ELF-1 (cell line): ENCODE data around the gene PTH2R.
"Not testable (repeated sequence)": the region's sequence is repeated elsewhere in the genome, so short reads cannot be mapped to it uniquely, and the experiment has no call there.

ENCODE experiments used
- DNase-seq: peaks from one replicate; pipeline ENCODE4 v3.0.0-alpha.2; 2016; ENCODE audit warnings: low read depth, low spot score

PTH2R gene

GRCh38 chr2:208485390-208485789 lies 78.8 kb downstream of the PTH2R start:
- DNase-seq, result no peak

- no peak for DNase-seq
Measured at GRCh38 chr2:208488686-208489564, 82.3 kb downstream of the PTH2R start.

- no peak for DNase-seq
Measured at GRCh38 chr2:208489687-208490086, 83.1 kb downstream of the PTH2R start.

- DNase-seq, result no peak
Measured at GRCh38 chr2:208490492-208490891, 83.9 kb downstream of the PTH2R start.

- no peak for DNase-seq
Measured at GRCh38 chr2:208491641-208492040, 85.0 kb downstream of the PTH2R start.

- no peak for DNase-seq
Measured at GRCh38 chr2:208492069-208492468, 85.5 kb downstream of the PTH2R start.

GRCh38 chr2:208493186-208493585 lies 86.6 kb downstream of the PTH2R start:
- DNase-seq, result no peak

DNA sequence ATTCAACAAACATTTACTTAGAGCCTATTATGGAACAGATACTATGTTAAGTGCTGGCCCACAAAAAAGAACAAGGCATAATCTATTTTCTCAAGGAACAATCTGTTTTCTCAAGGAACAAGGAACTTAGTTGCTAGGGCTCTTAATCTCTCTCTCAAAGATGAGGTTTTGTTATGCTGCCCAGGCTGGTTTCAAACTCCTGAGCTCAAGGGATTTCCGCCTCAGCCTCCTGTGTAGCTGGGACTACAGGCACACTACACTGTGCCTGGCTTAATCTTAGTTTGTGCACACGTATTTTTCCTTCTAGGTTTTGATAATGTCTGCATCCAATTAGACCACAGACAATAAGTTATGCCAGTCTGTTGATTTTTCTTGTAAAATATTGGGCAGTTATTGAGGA lies 89.5 kb downstream of the PTH2R start:
- no peak for DNase-seq

DNA sequence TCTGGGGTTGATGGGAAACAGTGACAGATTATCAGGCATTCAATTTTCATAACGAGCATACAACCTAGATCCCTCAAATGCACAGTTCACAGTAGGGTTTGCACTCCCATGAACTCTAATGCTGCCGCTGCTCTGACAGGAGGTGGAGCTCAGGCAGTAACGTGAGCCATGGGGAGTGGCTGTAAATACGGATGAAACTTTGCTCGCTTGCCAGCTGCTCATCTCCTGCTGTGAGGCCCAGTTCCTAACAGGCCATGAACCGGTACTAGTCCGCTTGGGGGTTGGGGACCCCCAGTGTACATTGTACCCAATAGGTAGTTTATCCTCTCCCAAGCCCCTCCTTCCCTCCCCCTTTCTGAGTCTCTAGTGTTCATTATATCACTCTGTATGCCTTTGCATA lies 94.6 kb downstream of the PTH2R start:
- DNase-seq, result peak; percentile 41

GRCh38 chr2:208502288-208502687 lies 95.7 kb downstream of the PTH2R start:
- DNase-seq, result no peak

GRCh38 chr2:208505365-208505764 lies 98.8 kb downstream of the PTH2R start:
- DNase-seq, result not testable (repeated sequence)

- DNase-seq, result no peak
Measured at GRCh38 chr2:208509586-208509985, 103.0 kb downstream of the PTH2R start.

DNA sequence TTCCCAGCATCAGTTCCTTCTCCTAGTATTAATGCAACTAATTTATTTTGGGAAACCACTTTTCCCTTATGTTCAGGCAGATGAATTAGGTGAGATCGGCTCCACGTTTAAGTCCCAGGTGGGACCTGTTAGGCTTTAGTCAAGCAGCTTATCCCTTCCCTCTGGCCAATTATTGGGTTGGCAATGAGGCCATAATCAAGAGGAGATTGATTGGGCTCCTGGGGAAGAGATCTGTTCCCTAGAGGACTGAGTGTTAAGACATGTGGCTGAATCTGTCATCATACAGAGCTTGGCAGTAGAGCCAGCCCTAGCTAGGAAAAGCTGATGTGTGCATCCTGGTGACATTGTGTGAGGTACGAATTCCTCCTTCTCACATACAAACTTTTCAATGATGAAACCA lies 104.4 kb downstream of the PTH2R start:
- no peak for DNase-seq

- DNase-seq, result no peak
Measured at GRCh38 chr2:208511573-208511972, 105.0 kb downstream of the PTH2R start.

DNA sequence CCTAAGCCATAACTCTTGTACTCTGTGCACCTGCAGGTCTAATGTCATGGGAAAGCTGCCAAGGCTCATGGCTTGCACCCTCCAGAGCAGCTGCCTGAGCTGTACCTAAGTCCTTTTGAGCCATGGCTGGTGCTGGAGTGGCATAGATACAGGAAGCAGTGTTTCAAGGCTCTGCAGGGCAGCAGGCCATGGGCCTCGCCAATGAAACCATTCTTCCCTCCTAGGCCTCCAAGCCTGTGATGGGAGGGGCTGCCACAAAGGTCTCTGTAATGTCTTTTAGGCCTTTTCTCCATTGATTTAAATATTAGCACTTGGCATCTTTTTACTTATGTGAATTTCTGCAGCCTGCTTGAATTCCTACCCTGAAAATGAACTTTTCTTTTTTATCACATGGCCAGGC lies 108.5 kb downstream of the PTH2R start:
- no peak for DNase-seq

DNA sequence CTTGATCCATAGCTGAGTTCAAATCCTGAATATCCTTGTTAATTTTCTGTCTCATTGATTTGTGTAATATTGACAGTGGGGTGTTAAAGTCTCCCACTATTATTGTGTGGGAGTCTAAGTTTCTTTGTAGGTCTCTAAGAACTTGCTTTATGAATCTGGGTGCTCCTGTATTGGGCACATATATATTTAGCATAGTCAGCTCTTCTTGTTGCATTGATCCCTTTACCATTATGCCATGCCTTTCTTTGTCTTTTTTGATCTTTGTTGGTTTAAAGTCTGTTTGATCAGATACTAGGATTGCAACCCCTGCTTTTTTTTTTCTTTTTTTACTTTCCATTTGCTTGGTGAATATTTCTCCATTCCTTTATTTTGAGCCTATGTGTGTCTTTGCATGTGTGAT lies 116.5 kb downstream of the PTH2R start:
- not testable (repeated sequence) for DNase-seq

GRCh38 chr2:208525165-208525564 lies 118.6 kb downstream of the PTH2R start:
- peak; percentile 16 for DNase-seq

- DNase-seq, result no peak
Measured at GRCh38 chr2:208529796-208530195, 123.2 kb downstream of the PTH2R start.

DNA sequence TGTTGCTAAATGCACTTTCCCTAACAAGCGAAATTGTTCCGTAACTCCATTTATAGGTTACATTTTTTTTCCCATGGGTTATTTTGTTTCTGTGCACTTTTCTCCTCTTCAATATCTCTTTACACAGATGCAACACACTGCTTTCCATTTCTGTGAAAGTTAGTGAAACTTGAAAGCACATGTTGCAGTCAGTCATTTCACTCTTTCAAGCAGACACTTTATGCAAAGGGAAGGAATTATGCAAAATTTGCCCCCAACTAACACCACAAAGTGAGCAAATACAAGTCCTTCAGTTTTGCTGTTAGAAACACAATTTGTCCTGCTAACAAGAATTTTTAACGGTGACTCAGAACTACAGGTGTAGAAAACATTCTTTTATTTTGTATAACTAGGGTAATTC lies 124.8 kb downstream of the PTH2R start:
- DNase-seq, result no peak

GRCh38 chr2:208535578-208535977 lies 129.0 kb downstream of the PTH2R start:
- DNase-seq, result not testable (repeated sequence)

- no peak for DNase-seq
Measured at GRCh38 chr2:208541461-208541988, 134.9 kb downstream of the PTH2R start.

GRCh38 chr2:208541989-208542464 lies 135.4 kb downstream of the PTH2R start:
- DNase-seq, result no peak

- no peak for DNase-seq
Measured at GRCh38 chr2:208542465-208543041, 136.0 kb downstream of the PTH2R start.
